Endothelial cell of umbilical vein (primary cell): ENCODE data around the gene SYMPK. TPM values are rescaled to one million over a fixed set of nuclear protein-coding genes. Genes with fewer than 3 reads are reported as not detected.

Experiments used
- BruUV-seq: library from RNA; stranded (reverse); fragments of 400-500 nt; replicated peaks from 2 replicates; lab custom pipeline; 2021; lab: Mats Ljungman, UMichigan
- CTCF ChIA-PET: fragments of 300-600, 350-600 bp; sonication (Branson Sonifier 250); formaldehyde crosslinking; loops from one replicate; lab custom pipeline; 2021; ENCODE audit warnings: antibody characterized with exemption, inconsistent platforms; lab: Charles Lee
- POLR2A ChIA-PET: fragments of 300-600, 350-600 bp; sonication (Branson Sonifier 250); formaldehyde crosslinking; loops from one replicate; lab custom pipeline; 2021; ENCODE audit warnings: antibody characterized with exemption, inconsistent platforms; lab: Charles Lee
- DNase-seq: peaks from one replicate; pipeline ENCODE4 v3.0.0-alpha.2; 2011; ENCODE audit warnings: low read depth, low spot score
- FAIRE-seq: peaks from 2 replicates; lab custom pipeline; 2011; peaks lifted over from hg19 to GRCh38; lab: Jason Lieb, UNC
- H2AFZ ChIP-seq: 2 replicates; pipeline ENCODE4 v1.6.0; 2012; ENCODE audit warnings: low read depth, low read length, control low read depth, inconsistent platforms
- H3K27ac ChIP-seq: 2 replicates; pipeline ENCODE4 v1.5.1; 2011; ENCODE audit warnings: low read depth, mild to moderate bottlenecking, control low read depth, low read length, moderate library complexity; ENCODE audit not compliant: insufficient read depth
- H3K27me3 ChIP-seq, 2 experiments: 2 replicates each; pipeline versions ENCODE4 v1.6.0 to v1.6.1; 2011; ENCODE audit warnings: low read length in 2 of 2, mixed read lengths in 1 of 2; ENCODE audit not compliant: control insufficient read depth in 2 of 2, insufficient read depth in 2 of 2
- H3K36me3 ChIP-seq, 2 experiments: 2 replicates in 1 of 2; 3 replicates in 1 of 2; pipeline ENCODE4 v1.5.1; 2011; ENCODE audit warnings: low read length in 2 of 2, mild to moderate bottlenecking in 1 of 2, moderate library complexity in 1 of 2; ENCODE audit not compliant: control insufficient read depth in 2 of 2, insufficient read depth in 2 of 2; ENCODE audit errors: extremely low read depth in 1 of 2
- H3K4me1 ChIP-seq: 3 replicates; pipeline ENCODE4 v1.5.1; 2011; ENCODE audit warnings: mild to moderate bottlenecking, low read length; ENCODE audit not compliant: control insufficient read depth, insufficient read depth; ENCODE audit errors: extremely low read depth
- H3K4me2 ChIP-seq: 2 replicates; pipeline ENCODE4 v1.6.1; 2011; ENCODE audit warnings: low read length, control low read depth, mixed read lengths; ENCODE audit not compliant: insufficient read depth
- H3K4me3 ChIP-seq, 3 experiments: fragments of 200-600 bp in 1 of 3; sonication (generic), shearing (Covaris generic) in 1 of 3; replicated peaks in 1 of 3; 2 replicates each; pipeline ENCODE4 v1.5.1; 2011 to 2016; ENCODE audit warnings: control low read depth in 3 of 3, low read length in 3 of 3, mild to moderate bottlenecking in 2 of 3, inconsistent platforms in 1 of 3, low read depth in 1 of 3, moderate library complexity in 1 of 3; ENCODE audit not compliant: insufficient read depth in 1 of 3
- H3K79me2 ChIP-seq: 2 replicates; pipeline ENCODE4 v1.6.0; 2012; ENCODE audit warnings: low read length, inconsistent platforms; ENCODE audit not compliant: control insufficient read depth, insufficient read depth
- H3K9ac ChIP-seq: replicated peaks from 2 replicates; pipeline ENCODE3; 2011; ENCODE audit warnings: low read length, control low read depth; ENCODE audit not compliant: insufficient read depth; ENCODE audit errors: extremely low read depth
- H3K9me1 ChIP-seq: replicated peaks from 3 replicates; pipeline ENCODE4 v1.6.0; 2011; ENCODE audit warnings: mild to moderate bottlenecking, low read length; ENCODE audit not compliant: control insufficient read depth, insufficient read depth; ENCODE audit errors: extremely low read depth
- H3K9me3 ChIP-seq: replicated peaks from 2 replicates; pipeline ENCODE4 v1.5.1; 2012; ENCODE audit warnings: low read length, inconsistent platforms; ENCODE audit not compliant: control insufficient read depth, insufficient read depth
- H4K20me1 ChIP-seq: replicated peaks from 2 replicates; pipeline ENCODE3; 2011; ENCODE audit warnings: mild to moderate bottlenecking, low read length; ENCODE audit not compliant: control insufficient read depth, insufficient read depth; ENCODE audit errors: extremely low read depth
- CTCF ChIP-seq, 2 donors: IDR thresholded peaks; 1 replicate in 1 of 2; 2 replicates in 1 of 2; pipeline ENCODE4 v1.5.1; 2011; ENCODE audit warnings: low read length in 2 of 2, mild to moderate bottlenecking in 2 of 2, moderate library complexity in 2 of 2, control low read depth in 1 of 2, inconsistent platforms in 1 of 2, low read depth in 1 of 2; ENCODE audit not compliant: insufficient read depth in 1 of 2; ENCODE audit errors: extremely low read depth in 1 of 2
- FOS ChIP-seq: IDR thresholded peaks from 2 replicates; pipeline ENCODE4 v1.6.1; 2011; ENCODE audit warnings: mild to moderate bottlenecking, low read length, moderate library complexity, borderline replicate concordance; ENCODE audit not compliant: insufficient read depth
- GATA2 ChIP-seq: IDR thresholded peaks from 2 replicates; pipeline ENCODE4 v1.7.0; 2011; ENCODE audit warnings: low read depth, mild to moderate bottlenecking, moderate library complexity, mixed read lengths, low read length; ENCODE audit not compliant: insufficient read length, insufficient read depth
- JUN ChIP-seq: IDR thresholded peaks from 2 replicates; pipeline ENCODE4 v1.6.1; 2011; ENCODE audit warnings: borderline replicate concordance, low read depth; ENCODE audit not compliant: insufficient read length, insufficient read depth
- MAX ChIP-seq: IDR thresholded peaks from 2 replicates; pipeline ENCODE4 v1.6.1; 2011; ENCODE audit not compliant: insufficient read depth, insufficient read length
- MYC ChIP-seq: IDR thresholded peaks from one replicate; pipeline ENCODE4 v1.6.1; 2011; ENCODE audit warnings: mild to moderate bottlenecking, low read depth, low read length
- POLR2AphosphoS5 ChIP-seq: IDR thresholded peaks from 2 replicates; pipeline ENCODE4 v1.6.1; 2012; ENCODE audit warnings: low read depth, mild to moderate bottlenecking, control low read depth, low read length, moderate library complexity; ENCODE audit not compliant: insufficient read depth
- dilution Hi-C: fragments of 300-500 bp; cut with MboI; formaldehyde crosslinking; loops from one replicate; pipeline ENCODE4 v1.15.0; 2019; ENCODE audit warnings: low sequenced_read_pairs; ENCODE audit not compliant: extremely low pct_ligation_motif_present
- intact Hi-C: fragments of 100-400 bp; cut with micrococcal nuclease; formaldehyde crosslinking; loops from one replicate; pipeline ENCODE4 v1.10.0; 2022
- polyA plus RNA-seq, 4 experiments: library from polyadenylated mRNA; depleted of rRNA in 3 of 4; stranded (reverse) in 3 of 4; unstranded in 1 of 4; fragments of >200 nt; gene quantifications; 2 replicates each; pipeline versions ENCODE4 v1.2.1 to v1.2.3, GENCODE V29; 2011 to 2012; ENCODE audit warnings: missing spikeins in 1 of 4
- total RNA-seq: library from RNA; stranded (reverse); gene quantifications from 2 replicates; pipeline ENCODE4 v1.2.3, GENCODE V29; 2021

SYMPK gene
- total and polyA plus RNA-seq, 2 donors (not counting 3 experiments of a cell fraction or from before 2014, with no cell fraction given): 89.8 to 95.7 TPM

GRCh38 chr19:45825917-45826893, 36.7 kb downstream of the SYMPK start:
- no peaks in the 10 kb centered on the region for H3K27me3 ChIP-seq
- H3K79me2 ChIP-seq: no peaks in the 10 kb centered on the region
- no peak overlapping the region for H3K4me3 ChIP-seq
- no peaks in the 10 kb centered on the region for H3K4me1 ChIP-seq
- ChIA-PET POLR2A (interaction anchor here (0.6 kb wide), 1 partner anchor 55 kb away, joined by 4 read pairs; no protein-coding TSS in a partner anchor), CTCF (interaction anchor here (1.1 to 4.1 kb wide), 2 partner anchors 9 to 57 kb away, joined by 3 to 35 read pairs; partner anchors contain the start of gene SIX5)
- H3K9me3 ChIP-seq: no peaks in the 10 kb centered on the region
- H3K27ac ChIP-seq: no peak overlapping the region
- intact Hi-C loops (no loop called here), dilution Hi-C loops (no loop called here)
- no peak for FAIRE-seq
- BruUV-seq: no TSS peak
- H3K9ac ChIP-seq: no peak overlapping the region
- TF ChIP-seq GATA2 (no peak), MAX (no peak), POLR2AphosphoS5 (no peak), JUN (no peak)
- H3K9me1 ChIP-seq: no peaks in the 10 kb centered on the region
- no peak overlapping the region for H2AFZ ChIP-seq
- no peak for DNase-seq
- H3K36me3 ChIP-seq: peaks cover 11 to 64% of the 10 kb centered on the region in 2 experiments
- no peak overlapping the region for H3K4me2 ChIP-seq
- H4K20me1 ChIP-seq: no peaks in the 10 kb centered on the region

- H3K9me1 ChIP-seq: no peaks in the 10 kb centered on the region
- H4K20me1 ChIP-seq: no peaks in the 10 kb centered on the region
- TF ChIP-seq MYC (no peak), GATA2 (no peak), JUN (no peak), FOS (no peak), CTCF (IDR thresholded peaks at IDR 0.05; ENCODE audit: extremely low read depth in 1 of 2, insufficient read depth in 1 of 2, low read depth in 1 of 2, low read length in 2 of 2) (no peak)
- H3K9me3 ChIP-seq: no peaks in the 10 kb centered on the region
- H3K27ac ChIP-seq: no peak overlapping the region
- H3K27me3 ChIP-seq: no peaks in the 10 kb centered on the region
- no peak overlapping the region for H3K4me2 ChIP-seq
- ChIA-PET CTCF (interaction anchor here (1.1 to 4.1 kb wide), 3 partner anchors 8 to 56 kb away, joined by 3 to 35 read pairs (median 3); partner anchors contain the start of gene SIX5), POLR2A (no interaction called here)
- FAIRE-seq (no peak), DNase-seq (no peak)
- H3K9ac ChIP-seq: no peak overlapping the region
- no peak overlapping the region for H2AFZ ChIP-seq
- H3K4me1 ChIP-seq: peaks cover 7% of the 10 kb centered on the region
- intact Hi-C loops: no loop called here
- H3K79me2 ChIP-seq: no peaks in the 10 kb centered on the region
- BruUV-seq: no TSS peak
- dilution Hi-C loops: no loop called here
- H3K36me3 ChIP-seq: peaks cover 10 to 61% of the 10 kb centered on the region in 2 experiments
- H3K4me3 ChIP-seq: no peak overlapping the region
These were observed 37.7 kb downstream of the SYMPK start for GRCh38 chr19:45825263-45825605.
